Small intestine (tissue), 4 donors: ENCODE measurements around the gene CDO1. TPM values are rescaled to one million over a fixed set of nuclear protein-coding genes. Genes with fewer than 3 reads are reported as not detected.

ENCODE experiments used
- polyA plus RNA-seq, 4 donors: library from polyadenylated mRNA; stranded (reverse) in 3 of 4; unstranded in 1 of 4; fragments of 200-250 nt in 3 of 4; fragments of 120-200 nt in 1 of 4; gene quantifications; one replicate each; pipeline versions ENCODE4 v1.2.1 to v1.2.3, GENCODE V29; 2013
- donor health status: healthy with polysubstance abuse.
- donor health status: Bipolar disorder and iron deficiency.
- donor health status: healthy.

CDO1 gene
- polyA plus RNA-seq, 4 donors: 1.1 to 5.9 (median 1.5) TPM

Other genes with a start within 250 kb of the CDO1 start
- 1 to 10 TPM in 3 of 4 donors, under 1 TPM in 1; 0.27 to 2.2 (median 1.5) TPM for gene TICAM2, start 214.2 kb downstream of the CDO1 start, polyA plus RNA-seq
- 100 to 1,000 TPM in 1 of 4 donors, 10 to 100 TPM in 3; 12.7 to 128 (median 25.7) TPM for gene TMED7, start 190.6 kb downstream of the CDO1 start, polyA plus RNA-seq
- 10 to 100 TPM; 28.6 to 76.7 (median 30.2) TPM for gene ATG12, start 24.9 kb upstream of the CDO1 start, polyA plus RNA-seq
- gene AP3S1, start 25.3 kb upstream of the CDO1 start, polyA plus RNA-seq: 100 to 1,000 TPM in 3 of 4 donors, 10 to 100 TPM in 1; 62.7 to 149 (median 126) TPM
- gene LVRN, start 145.8 kb upstream of the CDO1 start, polyA plus RNA-seq: 1 to 10 TPM in 1 of 4 donors, under 1 TPM in 1, not detected in 2; 0.15 to 1.4 TPM
- under 1 TPM in 1 of 4 donors, not detected in 3; 0.06 TPM for gene ARL14EPL, start 215.8 kb upstream of the CDO1 start, polyA plus RNA-seq